SU-DHL-6 (cell line): ENCODE results near the gene CNTN5.

Experiments
- EZH2phosphoT487 ChIP-seq: fragments of 200-600 bp; sonication (generic), shearing (Covaris generic); conservative IDR thresholded peaks from 2 replicates; pipeline ENCODE4 v1.6.1; 2018; ENCODE audit warnings: mild to moderate bottlenecking, antibody characterized with exemption, low read length, moderate library complexity, mixed read lengths
- TF ChIP-seq, protein P1 (sequence below): fragments of 200-600 bp; sonication (generic); IDR thresholded peaks from one replicate; pipeline ENCODE4 v1.5.1; 2017; ENCODE audit warnings: antibody characterized with exemption, mild to moderate bottlenecking, low read length, moderate library complexity; ENCODE audit not compliant: insufficient read depth, poor library complexity, severe bottlenecking

DNA sequence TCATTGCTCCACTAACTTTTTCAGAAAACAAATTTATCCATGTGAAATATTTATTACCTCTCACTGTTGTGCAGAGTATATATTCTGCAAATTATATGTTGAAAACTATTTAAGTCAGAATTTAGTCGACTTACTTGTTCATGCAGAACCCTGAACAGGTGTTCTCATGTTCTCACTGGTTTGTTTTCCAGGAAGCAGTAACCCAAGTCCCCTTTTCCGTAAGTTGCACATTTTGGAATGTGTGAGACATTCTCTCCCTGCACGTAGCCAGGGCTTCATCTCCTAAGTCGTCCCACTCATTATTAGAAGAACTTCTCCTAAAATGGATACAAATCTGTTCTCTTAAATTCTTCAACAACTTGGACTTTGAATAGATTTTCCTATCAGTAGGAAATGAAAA is 524.9 kb downstream of the CNTN5 start:
- TF ChIP-seq, protein P1, sequence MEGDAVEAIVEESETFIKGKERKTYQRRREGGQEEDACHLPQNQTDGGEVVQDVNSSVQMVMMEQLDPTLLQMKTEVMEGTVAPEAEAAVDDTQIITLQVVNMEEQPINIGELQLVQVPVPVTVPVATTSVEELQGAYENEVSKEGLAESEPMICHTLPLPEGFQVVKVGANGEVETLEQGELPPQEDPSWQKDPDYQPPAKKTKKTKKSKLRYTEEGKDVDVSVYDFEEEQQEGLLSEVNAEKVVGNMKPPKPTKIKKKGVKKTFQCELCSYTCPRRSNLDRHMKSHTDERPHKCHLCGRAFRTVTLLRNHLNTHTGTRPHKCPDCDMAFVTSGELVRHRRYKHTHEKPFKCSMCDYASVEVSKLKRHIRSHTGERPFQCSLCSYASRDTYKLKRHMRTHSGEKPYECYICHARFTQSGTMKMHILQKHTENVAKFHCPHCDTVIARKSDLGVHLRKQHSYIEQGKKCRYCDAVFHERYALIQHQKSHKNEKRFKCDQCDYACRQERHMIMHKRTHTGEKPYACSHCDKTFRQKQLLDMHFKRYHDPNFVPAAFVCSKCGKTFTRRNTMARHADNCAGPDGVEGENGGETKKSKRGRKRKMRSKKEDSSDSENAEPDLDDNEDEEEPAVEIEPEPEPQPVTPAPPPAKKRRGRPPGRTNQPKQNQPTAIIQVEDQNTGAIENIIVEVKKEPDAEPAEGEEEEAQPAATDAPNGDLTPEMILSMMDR: no peak
- TF ChIP-seq EZH2phosphoT487: no peak
